ENCODE results near the gene OSBPL10. TPM values are rescaled to one million over a fixed set of nuclear protein-coding genes. Genes with fewer than 3 reads are reported as not detected.
A peak's percentile ranks its signal among the peaks of the same experiment; 100 is the strongest.

OSBPL10 gene
- total and polyA plus RNA-seq, 2 donors (not counting 1 experiment from before 2014, with no cell fraction given): 88.5 to 310 TPM

DNA sequence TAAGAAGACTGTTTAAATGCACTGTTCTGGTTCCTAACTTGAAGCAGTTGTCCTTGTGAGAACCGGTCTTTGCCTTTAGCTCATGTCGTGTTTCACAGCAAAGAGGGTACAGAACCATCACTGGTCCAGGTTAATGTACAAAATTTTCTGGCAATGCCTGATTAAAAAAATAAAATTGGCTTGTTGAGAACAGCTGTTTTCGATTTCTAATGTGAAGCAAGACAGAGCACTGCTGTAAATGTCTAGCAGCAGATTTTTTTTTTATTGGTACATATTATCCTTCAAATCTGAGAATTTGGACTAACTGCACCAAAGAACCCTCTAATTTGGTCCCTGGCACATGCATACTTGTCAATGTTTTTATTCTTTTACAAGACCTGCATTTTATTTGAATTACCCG, 345.0 kb downstream of the OSBPL10 start:
- peak overlapping the region in 1 of 2 donors; percentile 42 for H3K27ac ChIP-seq (ENCODE audit: low read length in 2 of 2)
- Mint-ChIP-seq H3K4me3 (no peak overlapping the region), H3K4me1 (peaks cover 20% of the 10 kb centered on the region), H3K27ac (no peak overlapping the region), H3K9me3 (ENCODE audit: insufficient read depth) (no peaks in the 10 kb centered on the region), H3K27me3 (no peaks in the 10 kb centered on the region)
- no peaks in the 10 kb centered on the region for H4K20me1 ChIP-seq (ENCODE audit: control insufficient read depth, insufficient read depth, low read length, poor library complexity, severe bottlenecking)
- no peak overlapping the region for H3K4me2 ChIP-seq (replicated peaks; ENCODE audit: low read depth, low read length, poor library complexity, severe bottlenecking)
- peaks cover 0 to 10% of the 10 kb centered on the region in 2 donors for H3K4me1 ChIP-seq (ENCODE audit: control insufficient read depth in 2 of 2, insufficient read depth in 2 of 2, low read length in 2 of 2)
- 89% methylated on average over 2 of the region's 4 CpGs for WGBS (ENCODE audit: insufficient coverage)
- intact Hi-C loops (cut with micrococcal nuclease): no loop called here
- POLR2A ChIA-PET: no interaction called here
- peaks cover 0 to 26% of the 10 kb centered on the region in 2 experiments for H3K36me3 ChIP-seq (replicated peaks in 1 of 2; ENCODE audit: control extremely low read depth in 1 of 2, control insufficient read depth in 1 of 2, extremely low read depth in 1 of 2, insufficient read depth in 2 of 2, low read length in 1 of 2)
- CTCF ChIA-PET: interaction anchor here (0.6 to 1.2 kb wide), 4 partner anchors 11 to 228 kb away, joined by 3 to 4 read pairs (median 3); no protein-coding TSS in a partner anchor
- H2AFZ ChIP-seq (ENCODE audit: insufficient read depth, low read depth, low read length, poor library complexity, severe bottlenecking): no peak overlapping the region
- DNase-seq: no peak
- ATAC-seq (ENCODE audit: low read depth): no peak
- no peaks in the 10 kb centered on the region for H3K9me3 ChIP-seq (ENCODE audit: control extremely low read depth in 1 of 3, control insufficient read depth in 2 of 3, insufficient read depth in 1 of 3, low read length in 2 of 3)
- no peak overlapping the region for H3K4me3 ChIP-seq (ENCODE audit: control extremely low read depth in 1 of 5, extremely low read depth in 1 of 5, insufficient read depth in 1 of 5, low read depth in 2 of 5, low read length in 4 of 5)
- TF ChIP-seq CTCF (IDR thresholded peaks at IDR 0.05): no peak
- TF ChIP-seq EZH2 (IDR thresholded peaks at IDR 0.05; ENCODE audit: borderline replicate concordance, insufficient read depth, low read depth, low read length, poor library complexity, severe bottlenecking): no peak
- no peaks in the 10 kb centered on the region for H3K79me2 ChIP-seq (ENCODE audit: control insufficient read depth, insufficient read depth, low read length)
- H3K9ac ChIP-seq (ENCODE audit: low read length): no peak overlapping the region
- no peaks in the 10 kb centered on the region for H3K27me3 ChIP-seq (replicated peaks in 1 of 4; ENCODE audit: control extremely low read depth in 1 of 4, control insufficient read depth in 3 of 4, insufficient read depth in 4 of 4, low read length in 3 of 4)

DNA sequence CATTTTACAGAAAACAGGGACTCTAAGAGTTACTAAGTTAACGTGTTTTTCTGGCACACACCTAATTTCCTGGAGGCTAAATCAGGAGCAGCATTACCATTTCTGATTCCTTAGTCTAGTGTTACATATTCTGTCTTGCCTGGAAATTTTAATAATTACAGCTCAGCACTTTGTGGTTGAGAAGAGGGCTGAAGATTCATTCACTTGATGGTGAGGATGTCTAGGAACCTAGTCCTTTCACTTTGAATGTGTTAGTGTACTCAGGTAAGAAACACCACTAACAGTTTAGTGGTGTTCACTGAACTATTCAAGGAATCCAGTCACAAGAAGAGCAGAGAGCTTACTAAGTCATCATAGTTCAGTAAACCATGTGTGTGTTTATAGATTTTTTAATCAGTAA, 345.5 kb downstream of the OSBPL10 start:
- no CpG with 5 or more reads among the region's 1 CpG for WGBS (ENCODE audit: insufficient coverage)
- peaks cover 20% of the 10 kb centered on the region for H3K4me1 Mint-ChIP-seq
- Histone ChIP-seq H4K20me1 (ENCODE audit: control insufficient read depth, insufficient read depth, low read length, poor library complexity, severe bottlenecking) (no peaks in the 10 kb centered on the region), H3K27ac (ENCODE audit: low read length in 2 of 2) (peak overlapping the region in 1 of 2 donors; percentile 42), H3K4me1 (ENCODE audit: control insufficient read depth in 2 of 2, insufficient read depth in 2 of 2, low read length in 2 of 2) (peaks cover 0 to 10% of the 10 kb centered on the region in 2 donors), H3K79me2 (ENCODE audit: control insufficient read depth, insufficient read depth, low read length) (no peaks in the 10 kb centered on the region), H3K27me3 (replicated peaks in 1 of 4; ENCODE audit: control extremely low read depth in 1 of 4, control insufficient read depth in 3 of 4, insufficient read depth in 4 of 4, low read length in 3 of 4) (no peaks in the 10 kb centered on the region), H3K9ac (ENCODE audit: low read length) (no peak overlapping the region), H3K4me2 (replicated peaks; ENCODE audit: low read depth, low read length, poor library complexity, severe bottlenecking) (no peak overlapping the region), H3K4me3 (ENCODE audit: control extremely low read depth in 1 of 5, extremely low read depth in 1 of 5, insufficient read depth in 1 of 5, low read depth in 2 of 5, low read length in 4 of 5) (no peak overlapping the region), H3K36me3 (replicated peaks in 1 of 2; ENCODE audit: control extremely low read depth in 1 of 2, control insufficient read depth in 1 of 2, extremely low read depth in 1 of 2, insufficient read depth in 2 of 2, low read length in 1 of 2) (peaks cover 0 to 30% of the 10 kb centered on the region in 2 experiments), H2AFZ (ENCODE audit: insufficient read depth, low read depth, low read length, poor library complexity, severe bottlenecking) (no peak overlapping the region), H3K9me3 (ENCODE audit: control extremely low read depth in 1 of 3, control insufficient read depth in 2 of 3, insufficient read depth in 1 of 3, low read length in 2 of 3) (no peaks in the 10 kb centered on the region)
- no peak overlapping the region for H3K4me3 Mint-ChIP-seq
- POLR2A ChIA-PET: no interaction called here
- intact Hi-C loops (cut with micrococcal nuclease): no loop called here
- TF ChIP-seq EZH2 (IDR thresholded peaks at IDR 0.05; ENCODE audit: borderline replicate concordance, insufficient read depth, low read depth, low read length, poor library complexity, severe bottlenecking): no peak
- no peak for TF ChIP-seq CTCF (IDR thresholded peaks at IDR 0.05)
- no peak overlapping the region for H3K27ac Mint-ChIP-seq
- no peaks in the 10 kb centered on the region for H3K9me3 Mint-ChIP-seq (ENCODE audit: insufficient read depth)
- CTCF ChIA-PET: interaction anchor here (0.6 to 1.2 kb wide), 3 partner anchors 10 to 228 kb away, joined by 3 to 4 read pairs (median 3); no protein-coding TSS in a partner anchor
- DNase-seq: no peak
- H3K27me3 Mint-ChIP-seq: no peaks in the 10 kb centered on the region
- no peak for ATAC-seq (ENCODE audit: low read depth)

Measured in B cell (primary cell).